GM12865 (cell line): ENCODE measurements around the gene SPACA6.

Experiments used
- DNase-seq: peaks from one replicate; pipeline ENCODE4 v3.0.0; 2010; ENCODE audit warnings: low read depth
- H3K4me3 ChIP-seq: 2 replicates; pipeline ENCODE4 v1.5.1; 2011; ENCODE audit warnings: mild to moderate bottlenecking, low read depth, low read length, control low read depth
- TF ChIP-seq, protein P1 (sequence below): IDR thresholded peaks from 2 replicates; pipeline ENCODE4 v1.5.1; 2011; ENCODE audit warnings: low read length, control low read depth, low read depth, inconsistent platforms; ENCODE audit not compliant: insufficient read depth; ENCODE audit errors: missing control alignments

SPACA6 gene

DNA sequence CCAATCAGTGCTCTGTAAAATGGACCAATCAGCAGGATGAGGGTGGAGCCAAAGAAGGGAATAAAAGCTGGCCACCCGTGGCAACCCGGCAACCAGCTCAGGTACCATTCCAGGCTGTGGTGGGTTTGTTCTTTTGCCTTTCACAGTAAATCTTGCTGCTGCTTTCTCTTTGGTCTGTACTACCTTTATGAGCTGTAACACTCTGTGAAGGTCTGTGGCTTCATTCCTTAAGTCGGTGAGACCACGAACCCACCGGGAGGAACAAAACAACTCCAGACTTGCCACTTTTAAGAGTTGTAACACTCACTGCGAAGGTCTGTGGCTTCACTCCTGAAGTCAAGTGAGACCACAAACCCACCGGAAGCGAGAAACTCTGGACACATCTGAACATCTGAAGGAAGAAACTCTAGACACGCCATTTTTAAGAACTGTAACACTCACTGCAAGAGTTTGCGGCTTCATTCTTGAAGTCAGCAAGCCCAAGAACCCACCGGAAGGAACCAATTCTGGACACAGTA, 16.5 kb upstream of the SPACA6 start:
- TF ChIP-seq, protein P1, sequence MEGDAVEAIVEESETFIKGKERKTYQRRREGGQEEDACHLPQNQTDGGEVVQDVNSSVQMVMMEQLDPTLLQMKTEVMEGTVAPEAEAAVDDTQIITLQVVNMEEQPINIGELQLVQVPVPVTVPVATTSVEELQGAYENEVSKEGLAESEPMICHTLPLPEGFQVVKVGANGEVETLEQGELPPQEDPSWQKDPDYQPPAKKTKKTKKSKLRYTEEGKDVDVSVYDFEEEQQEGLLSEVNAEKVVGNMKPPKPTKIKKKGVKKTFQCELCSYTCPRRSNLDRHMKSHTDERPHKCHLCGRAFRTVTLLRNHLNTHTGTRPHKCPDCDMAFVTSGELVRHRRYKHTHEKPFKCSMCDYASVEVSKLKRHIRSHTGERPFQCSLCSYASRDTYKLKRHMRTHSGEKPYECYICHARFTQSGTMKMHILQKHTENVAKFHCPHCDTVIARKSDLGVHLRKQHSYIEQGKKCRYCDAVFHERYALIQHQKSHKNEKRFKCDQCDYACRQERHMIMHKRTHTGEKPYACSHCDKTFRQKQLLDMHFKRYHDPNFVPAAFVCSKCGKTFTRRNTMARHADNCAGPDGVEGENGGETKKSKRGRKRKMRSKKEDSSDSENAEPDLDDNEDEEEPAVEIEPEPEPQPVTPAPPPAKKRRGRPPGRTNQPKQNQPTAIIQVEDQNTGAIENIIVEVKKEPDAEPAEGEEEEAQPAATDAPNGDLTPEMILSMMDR = no peak
- no peak overlapping the region for H3K4me3 ChIP-seq
- DNase-seq = peak; percentile 37

DNA sequence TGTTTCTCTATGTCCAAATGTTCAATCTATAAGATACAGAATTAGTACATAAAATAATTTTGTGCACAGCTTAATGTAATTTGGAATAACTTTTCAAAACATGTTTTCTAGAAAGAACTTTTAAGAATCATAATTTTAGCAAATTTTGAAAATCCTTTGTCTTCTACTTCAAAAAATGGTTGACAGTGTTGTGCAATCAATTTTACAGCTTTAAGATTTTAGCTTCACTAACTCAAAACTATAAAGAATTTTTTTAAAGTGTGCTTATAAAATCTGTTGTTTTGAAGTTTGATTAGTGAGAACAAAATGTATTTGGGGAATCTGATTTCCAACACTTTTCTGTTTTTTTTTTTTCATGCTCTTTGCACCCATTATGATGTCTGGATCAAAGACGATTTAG, 12.7 kb upstream of the SPACA6 start:
- TF ChIP-seq, protein P1 = no peak
- no peak for DNase-seq
- H3K4me3 ChIP-seq = no peak overlapping the region

DNA sequence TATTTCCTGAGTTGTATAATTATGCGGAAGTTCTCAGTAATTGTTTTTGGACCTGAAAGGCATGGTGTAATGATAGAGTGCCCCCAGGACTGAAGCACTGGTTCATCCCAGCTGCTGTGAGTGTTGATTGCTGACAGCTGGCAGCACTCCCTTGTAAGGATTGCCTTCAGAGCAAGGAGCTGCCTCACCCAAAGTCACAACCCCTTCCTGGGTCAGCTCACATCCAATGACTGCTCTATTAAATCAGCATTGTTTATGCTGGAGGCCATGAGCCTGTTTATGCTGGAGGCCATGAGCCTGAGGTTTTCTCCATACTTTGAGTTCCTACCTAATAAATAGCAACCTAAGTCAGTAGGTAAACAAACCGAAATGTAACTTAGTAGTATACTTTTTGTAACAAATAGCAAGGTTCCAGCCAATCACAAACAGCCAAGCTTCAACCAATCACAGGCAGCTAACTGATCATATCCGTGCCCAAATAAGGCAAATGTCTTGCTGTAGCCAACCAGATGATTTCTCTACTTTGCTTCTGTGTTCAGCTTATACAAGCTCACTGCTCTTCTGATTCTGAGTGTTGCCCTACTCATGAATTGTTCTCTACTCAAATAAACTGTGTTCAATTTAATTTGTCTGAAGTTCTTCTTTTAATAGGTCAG, 11.7 kb upstream of the SPACA6 start:
- H3K4me3 ChIP-seq = no peak overlapping the region
- DNase-seq = no peak
- TF ChIP-seq, protein P1 = no peak

DNA sequence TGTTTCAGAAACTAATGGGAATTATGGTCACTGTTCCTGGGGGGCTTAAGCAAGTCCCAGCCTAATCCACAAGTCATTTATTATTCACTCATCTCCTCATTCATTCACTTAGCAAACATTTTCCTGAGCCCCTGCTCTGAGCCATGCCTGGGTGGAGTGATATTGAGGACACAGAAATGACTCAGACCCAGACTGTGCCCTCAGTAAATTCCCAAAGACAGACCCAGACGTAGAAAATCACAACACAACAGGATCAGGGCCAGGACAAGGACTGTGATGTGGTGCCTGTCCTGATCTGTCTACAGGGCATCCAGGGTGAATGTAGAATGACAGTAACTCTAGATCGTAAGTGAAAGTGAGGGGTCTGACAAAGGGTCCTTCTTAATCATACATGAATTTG, 7.0 kb upstream of the SPACA6 start:
- TF ChIP-seq, protein P1 = no peak
- no peak overlapping the region for H3K4me3 ChIP-seq

DNA sequence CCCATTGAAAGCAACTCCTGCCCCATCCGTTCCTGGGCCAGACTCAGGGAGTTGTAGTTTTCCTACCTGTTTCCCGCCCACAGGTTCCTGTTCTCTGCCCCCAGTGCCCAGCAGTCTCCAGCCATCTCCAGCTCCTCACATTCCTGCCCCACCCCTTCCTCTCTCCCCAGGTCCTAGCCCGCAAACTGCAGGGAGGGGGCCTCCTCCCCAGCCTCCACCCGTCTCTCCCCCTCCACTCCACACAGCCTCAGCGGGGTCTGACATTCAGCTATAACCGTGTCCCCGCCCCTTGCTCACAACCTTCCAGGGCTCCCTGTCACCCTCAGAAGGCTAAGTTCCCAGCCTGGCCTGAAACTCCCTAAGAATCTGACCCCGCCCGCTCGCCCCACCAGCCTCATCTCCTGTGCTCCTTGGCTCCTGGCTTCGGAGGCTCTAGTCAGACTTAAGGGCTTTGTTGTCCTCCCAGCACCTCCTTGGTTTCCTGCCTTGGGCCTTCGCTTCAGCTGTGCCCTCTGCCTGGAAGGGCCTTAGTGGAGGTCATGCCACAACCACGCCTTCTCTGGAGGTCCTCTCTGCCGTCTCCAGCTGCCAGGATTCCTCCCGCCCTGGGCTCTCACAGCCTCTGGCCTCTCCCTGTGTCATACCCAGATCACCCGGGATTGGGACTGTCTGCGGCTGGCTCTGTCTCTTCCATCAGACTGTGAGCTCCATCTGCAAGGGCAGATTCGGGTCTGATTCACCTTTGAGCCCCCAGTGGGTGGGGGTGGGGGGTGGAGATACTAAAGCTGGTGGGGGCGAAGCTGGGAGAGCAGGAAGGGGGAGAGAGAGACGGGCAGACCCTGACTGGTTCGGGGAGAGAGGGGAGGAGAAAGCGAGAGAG, 5.1 kb upstream of the SPACA6 start:
- DNase-seq = no peak
- H3K4me3 ChIP-seq = no peak overlapping the region

More for the DNA sequence above, 7.0 kb upstream of the SPACA6 start:
- no peak for DNase-seq

DNA sequence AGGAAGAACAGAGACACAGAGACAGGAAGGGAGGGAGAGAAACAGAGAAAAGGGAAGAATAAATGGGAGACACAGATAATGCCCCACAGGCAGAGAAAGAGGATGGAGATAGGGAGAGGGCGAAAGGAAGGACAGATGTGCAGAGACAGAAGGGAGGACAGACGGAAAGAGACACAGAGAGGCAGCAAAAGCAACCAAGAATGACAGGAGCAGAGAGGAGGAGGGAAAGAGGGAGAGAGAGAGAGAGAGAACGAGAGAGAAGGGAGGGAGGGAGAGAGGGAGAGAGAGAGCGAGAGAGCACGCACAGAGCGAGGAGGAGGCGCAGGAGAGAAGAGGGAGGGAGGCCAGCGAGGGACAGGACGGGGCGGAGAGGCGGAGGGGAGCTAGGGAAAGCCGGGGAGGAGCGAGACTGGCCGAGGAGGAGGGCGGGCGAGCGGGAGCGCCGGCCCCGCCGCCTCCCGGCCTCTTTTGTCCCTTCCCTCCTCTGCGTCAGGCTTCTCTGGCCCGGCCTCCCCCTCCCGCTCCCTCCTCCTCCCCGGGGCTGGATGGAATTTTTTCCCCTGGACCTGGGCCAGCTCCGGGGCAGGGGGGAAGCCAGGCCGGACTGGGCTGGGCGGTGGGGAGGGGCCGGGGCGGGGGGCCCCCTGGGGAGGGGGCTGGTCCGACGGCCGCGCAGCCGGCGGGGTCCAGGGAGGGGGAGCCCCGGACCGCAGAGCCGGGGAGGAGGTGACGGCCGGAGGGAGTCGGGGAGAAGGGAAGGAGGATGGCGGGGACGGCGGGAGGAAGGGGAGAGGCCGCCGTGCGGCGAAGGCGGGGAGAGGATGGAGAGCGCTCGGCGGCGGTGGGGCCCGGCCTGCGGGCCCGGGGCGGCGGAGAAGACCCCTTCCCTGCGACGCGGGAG, 4.2 kb upstream of the SPACA6 start:
- TF ChIP-seq, protein P1 = no peak
- no peak overlapping the region for H3K4me3 ChIP-seq
- no peak for DNase-seq

More for the DNA sequence above, 5.1 kb upstream of the SPACA6 start:
- TF ChIP-seq, protein P1 = no peak
